Common myeloid progenitor, CD34-positive (primary cell): ENCODE data around the gene SSBP2.

Experiments used
- CTCF ChIA-PET: fragments of 350-600 bp; sonication (Branson Sonifier 250); formaldehyde crosslinking; loops from one replicate; lab custom pipeline; 2021; ENCODE audit warnings: antibody characterized with exemption; lab: Charles Lee
- POLR2A ChIA-PET: fragments of 350-600 bp; sonication (Branson Sonifier 250); formaldehyde crosslinking; loops from one replicate; lab custom pipeline; 2021; ENCODE audit warnings: antibody characterized with exemption; lab: Charles Lee
- DNase-seq, 3 donors: peaks; one replicate each; pipeline versions ENCODE4 v3.0.0 to v3.0.0-alpha.2; 2013
- H3K27ac ChIP-seq, 2 experiments: 1 replicate in 1 of 2; 2 replicates in 1 of 2; pipeline ENCODE4 v1.7.0; 2013; ENCODE audit warnings: inconsistent platforms in 2 of 2, low read length in 2 of 2, mild to moderate bottlenecking in 2 of 2, low read depth in 1 of 2, moderate library complexity in 1 of 2; ENCODE audit not compliant: severe bottlenecking in 2 of 2, insufficient read depth in 1 of 2, poor library complexity in 1 of 2
- H3K27me3 ChIP-seq, 5 experiments: replicated peaks in 2 of 5; 1 replicate in 3 of 5; 2 replicates in 2 of 5; pipeline versions ENCODE4 v1.6.1 to v1.7.0; 2013; ENCODE audit warnings: low read length in 4 of 5, mild to moderate bottlenecking in 2 of 5, moderate library complexity in 2 of 5, inconsistent platforms in 1 of 5; ENCODE audit not compliant: insufficient read depth in 5 of 5, control insufficient read depth in 4 of 5
- H3K36me3 ChIP-seq, 4 experiments: 1 replicate in 2 of 4; 2 replicates in 2 of 4; pipeline versions ENCODE4 v1.6.1 to v1.7.0; 2013; ENCODE audit warnings: low read length in 3 of 4, control low read depth in 1 of 4, mild to moderate bottlenecking in 1 of 4; ENCODE audit not compliant: control insufficient read depth in 4 of 4, insufficient read depth in 4 of 4
- H3K4me1 ChIP-seq, 4 experiments: 1 replicate in 3 of 4; 2 replicates in 1 of 4; pipeline versions ENCODE4 v1.6.1 to v1.7.1; 2013; ENCODE audit warnings: low read length in 3 of 4, mild to moderate bottlenecking in 3 of 4, control low read depth in 1 of 4, inconsistent platforms in 1 of 4, moderate library complexity in 1 of 4; ENCODE audit not compliant: control insufficient read depth in 4 of 4, insufficient read depth in 4 of 4; ENCODE audit errors: control extremely low read depth in 1 of 4
- H3K4me3 ChIP-seq, 7 experiments: 1 replicate in 4 of 7; 2 replicates in 3 of 7; pipeline versions ENCODE4 v1.5.1 to v1.7.0; 2013; ENCODE audit warnings: mild to moderate bottlenecking in 7 of 7, low read length in 6 of 7, moderate library complexity in 6 of 7, inconsistent platforms in 2 of 7, low read depth in 2 of 7, control low read depth in 1 of 7; ENCODE audit not compliant: insufficient read depth in 4 of 7, control insufficient read depth in 1 of 7; ENCODE audit errors: extremely low read depth in 1 of 7
- H3K9me3 ChIP-seq, 5 experiments: 1 replicate in 4 of 5; 2 replicates in 1 of 5; pipeline versions ENCODE4 v1.6.1 to v1.7.1; 2013; ENCODE audit warnings: low read length in 4 of 5, mild to moderate bottlenecking in 2 of 5, inconsistent platforms in 1 of 5, low read depth in 1 of 5, moderate library complexity in 1 of 5; ENCODE audit not compliant: control insufficient read depth in 4 of 5, insufficient read depth in 2 of 5; ENCODE audit errors: control extremely low read depth in 1 of 5
- WGBS: methylation state at CpG from one replicate; pipeline ENCODE4 v1.1.5; 2013; ENCODE audit not compliant: insufficient coverage; 5-methylcytosine and 5-hydroxymethylcytosine counted together

Gene SSBP2

GRCh38 chr5:81696418-81697397, 54.2 kb downstream of the SSBP2 start:
- DNase-seq: no peak
- H3K4me3 ChIP-seq: no peak overlapping the region
- H3K27me3 ChIP-seq: no peaks in the 10 kb centered on the region
- ChIA-PET POLR2A (no interaction called here), CTCF (interaction anchor here (1.3 to 2.4 kb wide), 3 partner anchors 9 to 12 kb away, joined by 3 to 9 read pairs (median 4); no protein-coding TSS in a partner anchor)
- H3K4me1 ChIP-seq: no peaks in the 10 kb centered on the region
- H3K27ac ChIP-seq: no peak overlapping the region
- peaks cover 8 to 41% (median 18%) of the 10 kb centered on the region in 5 experiments for H3K9me3 ChIP-seq
- 83% methylated on average over 2 of the region's 9 CpGs for WGBS
- peaks cover 6 to 58% (median 29%) of the 10 kb centered on the region in 4 experiments for H3K36me3 ChIP-seq

DNA sequence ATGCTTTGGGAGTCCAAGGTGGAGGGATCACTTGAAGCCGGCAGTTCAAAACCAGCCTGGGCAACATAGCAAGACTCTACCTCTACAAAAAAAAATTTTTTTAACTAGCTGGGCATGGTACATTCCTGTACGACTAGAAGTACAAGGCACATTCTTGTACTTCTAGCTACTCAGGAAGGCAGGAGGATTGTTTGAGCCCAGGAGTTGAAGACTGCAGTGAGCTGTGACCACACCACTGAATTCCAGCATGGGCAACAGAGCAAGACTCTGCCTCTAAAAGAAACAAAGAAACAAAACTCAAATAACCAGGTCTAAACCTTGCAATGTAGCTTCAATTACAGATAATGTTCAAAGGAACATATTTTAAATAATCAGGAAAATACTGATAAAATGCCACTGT, 56.2 kb downstream of the SSBP2 start:
- 100% methylated on average over 1 of the region's 2 CpGs for WGBS
- POLR2A ChIA-PET: interaction anchor here (0.7 kb wide), 1 partner anchor 325 kb away, joined by 3 read pairs; no protein-coding TSS in a partner anchor
- H3K9me3 ChIP-seq: peaks cover 6 to 34% (median 10%) of the 10 kb centered on the region in 5 experiments
- no peaks in the 10 kb centered on the region for H3K27me3 ChIP-seq
- H3K27ac ChIP-seq: no peak overlapping the region
- CTCF ChIA-PET: interaction anchor here (1.0 kb wide), 1 partner anchor 9 kb away, joined by 3 read pairs; no protein-coding TSS in a partner anchor
- H3K4me1 ChIP-seq: no peaks in the 10 kb centered on the region
- peaks cover 9 to 46% (median 19%) of the 10 kb centered on the region in 4 experiments for H3K36me3 ChIP-seq
- H3K4me3 ChIP-seq: no peak overlapping the region
- no peak for DNase-seq

GRCh38 chr5:81688215-81688614, 62.7 kb downstream of the SSBP2 start:
- DNase-seq: no peak
- Histone ChIP-seq H3K36me3 (peaks cover 22 to 60% (median 28%) of the 10 kb centered on the region in 4 experiments), H3K4me3 (no peak overlapping the region), H3K9me3 (peaks cover 13 to 56% (median 16%) of the 10 kb centered on the region in 5 experiments), H3K27ac (no peak overlapping the region), H3K27me3 (no peaks in the 10 kb centered on the region), H3K4me1 (no peaks in the 10 kb centered on the region)
- POLR2A ChIA-PET: no interaction called here
- WGBS: 98% methylated on average over 5 of the region's 5 CpGs
- CTCF ChIA-PET: interaction anchor here (0.8 to 1.7 kb wide), 5 partner anchors 10 to 478 kb away, joined by 3 to 6 read pairs (median 3); no protein-coding TSS in a partner anchor

- Histone ChIP-seq H3K4me3 (no peak overlapping the region), H3K27me3 (no peaks in the 10 kb centered on the region), H3K36me3 (peaks cover 22 to 60% (median 27%) of the 10 kb centered on the region in 4 experiments), H3K4me1 (no peaks in the 10 kb centered on the region), H3K9me3 (peaks cover 11 to 54% (median 13%) of the 10 kb centered on the region in 5 experiments), H3K27ac (no peak overlapping the region)
- WGBS: 100% methylated on average over 1 of the region's 1 CpG
- POLR2A ChIA-PET: no interaction called here
- no peak for DNase-seq
- CTCF ChIA-PET: interaction anchor here (1.1 kb wide), 1 partner anchor 50 kb away, joined by 3 read pairs; no protein-coding TSS in a partner anchor
Observed at GRCh38 chr5:81687292-81687691, 63.6 kb downstream of the SSBP2 start.

DNA sequence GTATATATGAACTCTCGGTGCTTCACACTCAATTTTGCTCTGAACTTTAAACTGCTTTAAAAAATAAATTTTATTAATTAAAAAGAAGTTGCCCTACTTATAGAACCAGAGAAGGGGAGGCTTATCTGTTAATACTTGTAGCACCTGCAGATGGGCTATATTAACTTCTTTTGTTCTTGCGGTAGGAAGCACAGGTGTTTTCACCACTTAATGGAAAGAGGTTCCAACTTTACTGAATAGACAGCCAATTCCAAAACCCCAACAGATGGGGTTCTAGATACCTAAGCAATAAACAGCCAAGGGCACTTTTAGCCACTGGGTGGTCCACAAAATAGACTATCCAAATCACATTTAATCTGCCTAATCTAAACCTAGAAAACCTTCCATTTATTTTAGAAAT, 65.4 kb downstream of the SSBP2 start:
- Histone ChIP-seq H3K36me3 (peaks cover 22 to 52% (median 25%) of the 10 kb centered on the region in 4 experiments), H3K4me1 (no peaks in the 10 kb centered on the region), H3K27ac (no peak overlapping the region), H3K9me3 (peaks cover 8 to 50% (median 10%) of the 10 kb centered on the region in 5 experiments), H3K27me3 (no peaks in the 10 kb centered on the region), H3K4me3 (no peak overlapping the region)
- POLR2A ChIA-PET: no interaction called here
- CTCF ChIA-PET: no interaction called here
- WGBS: no CpG with 5 or more reads among the region's 2 CpGs
- DNase-seq: no peak

DNA sequence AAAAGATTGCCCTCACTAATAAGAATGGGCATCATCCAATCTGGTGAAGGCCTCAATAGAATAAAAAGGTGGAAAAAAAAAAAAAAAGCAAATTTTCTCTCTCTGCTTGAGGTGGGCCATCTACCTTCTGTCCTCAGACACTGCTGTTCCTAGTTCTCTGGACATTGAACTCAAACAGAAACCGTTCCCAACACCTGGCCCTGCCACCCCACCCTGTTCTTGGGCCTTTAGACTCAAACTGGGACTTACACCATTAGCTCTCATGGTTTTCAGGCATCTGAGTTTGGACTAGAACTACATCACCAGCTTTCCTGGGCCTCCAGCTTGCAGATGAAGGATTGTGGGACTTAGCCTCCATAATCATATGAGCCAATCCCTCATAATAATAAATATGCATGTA, 71.0 kb downstream of the SSBP2 start:
- Histone ChIP-seq H3K4me1 (no peaks in the 10 kb centered on the region), H3K27me3 (no peaks in the 10 kb centered on the region), H3K9me3 (peaks cover 3 to 48% (median 14%) of the 10 kb centered on the region in 5 experiments), H3K36me3 (peaks cover 17 to 49% (median 24%) of the 10 kb centered on the region in 4 experiments), H3K27ac (no peak overlapping the region), H3K4me3 (no peak overlapping the region)
- POLR2A ChIA-PET: no interaction called here
- WGBS: 88% methylated on average over 1 of the region's 1 CpG
- CTCF ChIA-PET: no interaction called here
- no peak for DNase-seq
